Measurements from ENCODE around the gene ZBTB8OS.

- TF ChIP-seq CTCF (IDR thresholded peaks at IDR 0.05) (no peak), ZNF138 (CRISPR knock-in tag; conservative IDR thresholded peaks at IDR 0.05) (no peak), PRDM15 (CRISPR knock-in tag; IDR thresholded peaks at IDR 0.05) (no peak), ZNF263 (CRISPR knock-in tag; IDR thresholded peaks at IDR 0.05; ENCODE audit: low read depth) (no peak), E2F1 (CRISPR knock-in tag; IDR thresholded peaks at IDR 0.05) (no peak), ATF2 (CRISPR knock-in tag; IDR thresholded peaks at IDR 0.05; ENCODE audit: borderline replicate concordance, low read depth) (no peak)
These were observed 26.6 kb upstream of the ZBTB8OS start for GRCh38 chr1:32676945-32677344.
